OCI-LY7 (cell line): ENCODE data around the gene INHBB. TPM values are rescaled to one million over a fixed set of nuclear protein-coding genes. Genes with fewer than 3 reads are reported as not detected.

ENCODE experiments used
- Bru-seq: library from RNA; stranded (reverse); fragments of 400-500 nt; gene quantifications from one replicate; lab custom pipeline; 2021; lab: Mats Ljungman, UMichigan
- BruChase-seq, 2 experiments: library from RNA; stranded (reverse); fragments of 400-500 nt; gene quantifications; one replicate each; lab custom pipeline; 2021; lab: Mats Ljungman, UMichigan
- BruUV-seq: library from RNA; stranded (reverse); fragments of 400-500 nt; replicated peaks from 2 replicates; lab custom pipeline; 2021; lab: Mats Ljungman, UMichigan
- CTCF ChIA-PET: fragments of 300-600 bp; sonication (Branson Sonifier 250); formaldehyde crosslinking; loops from one replicate; lab custom pipeline; 2022; ENCODE audit warnings: antibody characterized with exemption; ENCODE audit not compliant: unreplicated experiment; lab: Charles Lee
- POLR2A ChIA-PET: fragments of 300-600 bp; sonication (Branson Sonifier 250); formaldehyde crosslinking; loops from one replicate; lab custom pipeline; 2022; ENCODE audit warnings: antibody characterized with exemption; lab: Charles Lee
- DNase-seq: peaks from one replicate; pipeline ENCODE4 v3.0.0-alpha.2; 2015; ENCODE audit warnings: low spot score
- H2AFZ ChIP-seq: fragments of 200-600 bp; sonication (generic), shearing (Covaris generic); 2 replicates; pipeline ENCODE4 v1.6.1; 2014; ENCODE audit warnings: mild to moderate bottlenecking, antibody characterized with exemption, low read length, moderate library complexity
- H3K27ac ChIP-seq: fragments of 200-600 bp; sonication (generic); 2 replicates; pipeline ENCODE4 v1.5.1; 2014; ENCODE audit warnings: mixed run types, low read depth, mild to moderate bottlenecking, moderate library complexity, low read length, inconsistent platforms; ENCODE audit not compliant: poor library complexity, severe bottlenecking
- H3K36me3 ChIP-seq: fragments of 200-600 bp; sonication (generic); 2 replicates; pipeline ENCODE4 v1.6.1; 2014; ENCODE audit warnings: mild to moderate bottlenecking, antibody characterized with exemption, low read length, moderate library complexity, mixed read lengths; ENCODE audit not compliant: insufficient read depth
- H3K4me1 ChIP-seq: fragments of 200-600 bp; sonication (generic); 2 replicates; pipeline ENCODE4 v1.5.1; 2014; ENCODE audit warnings: mild to moderate bottlenecking, low read length; ENCODE audit not compliant: insufficient read depth, poor library complexity, severe bottlenecking
- H3K4me2 ChIP-seq: fragments of 200-600 bp; sonication (generic); 2 replicates; pipeline ENCODE4 v1.6.1; 2014; ENCODE audit warnings: mild to moderate bottlenecking, low read length
- H3K4me3 ChIP-seq: fragments of 200-600 bp; sonication (generic); 2 replicates; pipeline ENCODE4 v1.5.1; 2014; ENCODE audit warnings: mild to moderate bottlenecking, low read depth, low read length; ENCODE audit not compliant: poor library complexity, severe bottlenecking
- H3K79me2 ChIP-seq: fragments of 200-600 bp; sonication (generic); 2 replicates; pipeline ENCODE4 v1.6.1; 2016; ENCODE audit warnings: low read depth, mild to moderate bottlenecking, low read length, moderate library complexity, mixed read lengths; ENCODE audit not compliant: insufficient read depth
- H3K9me2 ChIP-seq: fragments of 200-600 bp; sonication (generic); 2 replicates; pipeline ENCODE4 v1.6.1; 2016; ENCODE audit warnings: mild to moderate bottlenecking, low read length, mixed read lengths; ENCODE audit not compliant: insufficient read depth
- H3K9me3 ChIP-seq: fragments of 200-600 bp; sonication (generic); 2 replicates; pipeline ENCODE4 v1.6.1; 2014; ENCODE audit warnings: mild to moderate bottlenecking, mixed run types, low read length, mixed read lengths
- H4K20me1 ChIP-seq: fragments of 200-600 bp; sonication (generic); 2 replicates; pipeline ENCODE4 v1.6.1; 2014; ENCODE audit warnings: mild to moderate bottlenecking, antibody characterized with exemption, low read length, moderate library complexity, mixed read lengths; ENCODE audit not compliant: insufficient read depth
- EZH2phosphoT487 ChIP-seq: fragments of 200-600 bp; sonication (generic); IDR thresholded peaks from 2 replicates; pipeline ENCODE4 v1.6.1; 2018; ENCODE audit warnings: low read depth, borderline replicate concordance, mild to moderate bottlenecking, mixed run types, antibody characterized with exemption, low read length, moderate library complexity, mixed read lengths
- intact Hi-C: fragments of 100-400 bp; cut with micrococcal nuclease; formaldehyde crosslinking; loops from one replicate; pipeline ENCODE4 v1.10.0; 2022; ENCODE audit not compliant: unreplicated experiment
- long read RNA-seq: library from polyadenylated mRNA; stranded (forward); transcript quantifications from one replicate; pipeline ENCODE4 v2.0.0, GENCODE V29; 2022
- total RNA-seq, 2 experiments: library from RNA; depleted of rRNA in 1 of 2; stranded (reverse); fragments of >200 nt in 1 of 2; shearing (Covaris generic) in 1 of 2; gene quantifications; 2 replicates each; pipeline ENCODE4 v1.2.3, GENCODE V29; 2014 to 2022
- TF ChIP-seq, protein P1 (sequence below): fragments of 200-600 bp; sonication (generic); conservative IDR thresholded peaks from 2 replicates; pipeline ENCODE4 v1.5.1; 2014; ENCODE audit warnings: mild to moderate bottlenecking, antibody characterized with exemption, low read length, moderate library complexity, mixed read lengths

The INHBB gene
- not detected in 2 replicates for total RNA-seq (2014; rRNA removed; shearing (Covaris generic))
- total RNA-seq (2022) = not detected in 2 replicates
- percentile 12 among the genes with signal in this experiment for Bru-seq, nascent RNA
- not detected for BruChase-seq, experiment 1, labeled RNA remaining after a 6-hour chase
- BruChase-seq, experiment 2, labeled RNA remaining after a 2-hour chase = percentile 19 among the genes with signal in this experiment
- long read RNA-seq = 0 reads

DNA sequence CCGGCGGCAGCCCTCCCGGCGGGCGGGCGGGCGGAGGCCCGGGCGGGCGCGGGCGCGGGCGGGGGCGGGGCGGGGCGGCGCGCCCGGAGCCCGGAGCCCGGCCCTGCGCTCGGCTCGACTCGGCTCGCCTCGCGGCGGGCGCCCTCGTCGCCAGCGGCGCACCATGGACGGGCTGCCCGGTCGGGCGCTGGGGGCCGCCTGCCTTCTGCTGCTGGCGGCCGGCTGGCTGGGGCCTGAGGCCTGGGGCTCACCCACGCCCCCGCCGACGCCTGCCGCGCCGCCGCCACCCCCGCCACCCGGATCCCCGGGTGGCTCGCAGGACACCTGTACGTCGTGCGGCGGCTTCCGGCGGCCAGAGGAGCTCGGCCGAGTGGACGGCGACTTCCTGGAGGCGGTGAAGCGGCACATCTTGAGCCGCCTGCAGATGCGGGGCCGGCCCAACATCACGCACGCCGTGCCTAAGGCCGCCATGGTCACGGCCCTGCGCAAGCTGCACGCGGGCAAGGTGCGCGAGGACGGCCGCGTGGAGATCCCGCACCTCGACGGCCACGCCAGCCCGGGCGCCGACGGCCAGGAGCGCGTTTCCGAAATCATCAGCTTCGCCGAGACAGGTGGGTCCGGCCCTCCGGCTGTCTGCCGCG lies at the start of gene INHBB:
INHBB (plus strand) TSS at position 111 of the 641 bp plus-strand sequence; CDS start at position 164, 53 bp downstream.
- DNase-seq = no peak
- H3K36me3 ChIP-seq = no peaks in the 10 kb centered on the region
- H3K4me3 ChIP-seq = no peak within 1 kb of the TSS
- no peaks in the 10 kb centered on the region for H3K9me3 ChIP-seq
- H3K79me2 ChIP-seq = no peaks in the 10 kb centered on the region
- H4K20me1 ChIP-seq = no peaks in the 10 kb centered on the region
- H3K4me2 ChIP-seq = no peak within 1 kb of the TSS
- no peak within 1 kb of the TSS for H3K27ac ChIP-seq
- TF ChIP-seq, protein P1, sequence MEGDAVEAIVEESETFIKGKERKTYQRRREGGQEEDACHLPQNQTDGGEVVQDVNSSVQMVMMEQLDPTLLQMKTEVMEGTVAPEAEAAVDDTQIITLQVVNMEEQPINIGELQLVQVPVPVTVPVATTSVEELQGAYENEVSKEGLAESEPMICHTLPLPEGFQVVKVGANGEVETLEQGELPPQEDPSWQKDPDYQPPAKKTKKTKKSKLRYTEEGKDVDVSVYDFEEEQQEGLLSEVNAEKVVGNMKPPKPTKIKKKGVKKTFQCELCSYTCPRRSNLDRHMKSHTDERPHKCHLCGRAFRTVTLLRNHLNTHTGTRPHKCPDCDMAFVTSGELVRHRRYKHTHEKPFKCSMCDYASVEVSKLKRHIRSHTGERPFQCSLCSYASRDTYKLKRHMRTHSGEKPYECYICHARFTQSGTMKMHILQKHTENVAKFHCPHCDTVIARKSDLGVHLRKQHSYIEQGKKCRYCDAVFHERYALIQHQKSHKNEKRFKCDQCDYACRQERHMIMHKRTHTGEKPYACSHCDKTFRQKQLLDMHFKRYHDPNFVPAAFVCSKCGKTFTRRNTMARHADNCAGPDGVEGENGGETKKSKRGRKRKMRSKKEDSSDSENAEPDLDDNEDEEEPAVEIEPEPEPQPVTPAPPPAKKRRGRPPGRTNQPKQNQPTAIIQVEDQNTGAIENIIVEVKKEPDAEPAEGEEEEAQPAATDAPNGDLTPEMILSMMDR = no peak
- TF ChIP-seq EZH2phosphoT487 = no peak
- H3K4me1 ChIP-seq = no peaks in the 10 kb centered on the region
- BruUV-seq = no TSS peak
- no peak within 1 kb of the TSS for H2AFZ ChIP-seq
- POLR2A ChIA-PET = no interaction called here
- CTCF ChIA-PET = no interaction called here
- no peaks in the 10 kb centered on the region for H3K9me2 ChIP-seq
- intact Hi-C loops = no loop called here

DNA sequence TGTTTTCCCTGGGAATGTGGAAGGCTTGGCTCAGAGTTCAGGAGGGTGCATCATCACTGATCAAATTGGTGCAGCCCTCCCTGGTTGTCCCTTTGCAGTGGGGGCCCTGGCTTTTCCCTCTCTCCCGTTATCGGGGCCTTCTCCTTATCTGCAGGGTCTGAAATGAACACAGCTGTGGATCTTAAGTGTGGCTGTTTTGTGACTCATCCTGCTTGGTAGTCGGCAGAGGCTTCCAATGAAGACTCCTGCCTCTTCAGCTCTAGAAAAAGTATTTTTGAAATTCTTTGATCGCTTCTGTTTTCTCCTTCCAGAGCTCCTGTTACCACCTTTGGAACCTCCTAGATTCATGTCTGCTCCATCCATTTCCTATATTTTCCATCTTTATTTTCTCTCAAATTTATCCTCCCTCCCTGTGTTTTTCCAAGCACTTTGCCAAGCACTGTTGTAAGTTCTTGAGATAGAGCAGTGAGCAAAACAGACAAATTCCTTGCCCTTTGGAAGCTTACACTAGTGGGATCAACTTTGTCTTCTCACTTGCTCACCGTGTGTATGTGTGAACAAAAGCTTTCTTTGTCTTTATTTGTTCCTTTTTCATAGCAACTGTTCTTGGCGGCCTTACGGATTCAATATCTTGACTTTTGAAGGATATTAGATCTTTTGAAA lies 47.6 kb upstream of the INHBB start:
- H3K9me3 ChIP-seq = no peaks in the 10 kb centered on the region
- TF ChIP-seq, protein P1 = no peak
- no peak for TF ChIP-seq EZH2phosphoT487
- H3K36me3 ChIP-seq = peaks cover 4% of the 10 kb centered on the region; the same call in 1 of the 2 replicates
- no peak overlapping the region for H3K27ac ChIP-seq
- no peak for DNase-seq
- no peaks in the 10 kb centered on the region for H4K20me1 ChIP-seq
- H3K4me1 ChIP-seq = peaks cover 7% of the 10 kb centered on the region
- intact Hi-C loops = no loop called here
- H3K4me2 ChIP-seq = no peak overlapping the region
- no peaks in the 10 kb centered on the region for H3K79me2 ChIP-seq
- ChIA-PET CTCF (no interaction called here), POLR2A (interaction anchor here (1.3 to 1.5 kb wide), 3 partner anchors 9 to 13 kb away, joined by 3 to 5 read pairs (median 3); no protein-coding TSS in a partner anchor)
- no peak overlapping the region for H3K4me3 ChIP-seq
- no peaks in the 10 kb centered on the region for H3K9me2 ChIP-seq
- BruUV-seq = no TSS peak
- no peak overlapping the region for H2AFZ ChIP-seq
